ENCODE data around the gene NSMCE4A. TPM values are rescaled to one million over a fixed set of nuclear protein-coding genes. Genes with fewer than 3 reads are reported as not detected.
"Not testable (repeated sequence)": the region's sequence is repeated elsewhere in the genome, so short reads cannot be mapped to it uniquely, and the experiment has no call there.

Gene NSMCE4A
- total RNA-seq, 4 donors from 2014 or later: 54.7 to 80.3 (median 65.5) TPM

DNA sequence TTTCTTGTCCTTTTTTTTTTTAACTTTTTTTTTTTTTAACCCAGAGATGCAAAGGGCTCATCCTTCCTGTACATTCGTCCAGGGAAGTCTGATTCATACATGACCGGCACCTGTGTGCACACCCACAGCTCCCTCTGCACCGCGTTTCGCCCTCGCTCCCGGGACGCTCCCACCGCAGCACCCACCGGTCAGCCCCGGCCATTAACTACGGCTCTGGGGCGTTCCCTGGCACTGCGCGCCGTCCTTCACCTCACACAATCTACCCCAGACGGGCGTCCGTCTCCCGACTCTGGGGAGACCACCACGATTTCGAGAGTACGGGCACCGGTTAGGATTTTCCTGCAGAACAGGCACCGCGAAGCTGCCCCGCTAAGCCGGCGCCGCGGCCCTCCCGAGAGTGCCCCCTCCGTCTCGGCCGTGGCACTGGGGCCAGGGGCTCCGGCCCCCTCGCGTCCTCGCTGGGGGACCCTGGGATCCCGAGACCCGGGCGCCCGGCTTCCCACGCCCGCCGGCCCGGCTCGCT, 47.6 kb downstream of the NSMCE4A start:
- Histone ChIP-seq H3K36me3 (no peaks in the 10 kb centered on the region), H3K4me3 (peak overlapping the region; percentile 57 to 92), H3K27ac (peak overlapping the region; percentile 94 to 96), H3K4me1 (no peaks in the 10 kb centered on the region), H3K27me3 (no peaks in the 10 kb centered on the region), H3K9me3 (no peaks in the 10 kb centered on the region)
- intact Hi-C loops (cut with DNase I; ENCODE audit: low total_unique reads): no loop called here
- peak; percentile 47 to 53 for DNase-seq
- TF ChIP-seq, protein P1, sequence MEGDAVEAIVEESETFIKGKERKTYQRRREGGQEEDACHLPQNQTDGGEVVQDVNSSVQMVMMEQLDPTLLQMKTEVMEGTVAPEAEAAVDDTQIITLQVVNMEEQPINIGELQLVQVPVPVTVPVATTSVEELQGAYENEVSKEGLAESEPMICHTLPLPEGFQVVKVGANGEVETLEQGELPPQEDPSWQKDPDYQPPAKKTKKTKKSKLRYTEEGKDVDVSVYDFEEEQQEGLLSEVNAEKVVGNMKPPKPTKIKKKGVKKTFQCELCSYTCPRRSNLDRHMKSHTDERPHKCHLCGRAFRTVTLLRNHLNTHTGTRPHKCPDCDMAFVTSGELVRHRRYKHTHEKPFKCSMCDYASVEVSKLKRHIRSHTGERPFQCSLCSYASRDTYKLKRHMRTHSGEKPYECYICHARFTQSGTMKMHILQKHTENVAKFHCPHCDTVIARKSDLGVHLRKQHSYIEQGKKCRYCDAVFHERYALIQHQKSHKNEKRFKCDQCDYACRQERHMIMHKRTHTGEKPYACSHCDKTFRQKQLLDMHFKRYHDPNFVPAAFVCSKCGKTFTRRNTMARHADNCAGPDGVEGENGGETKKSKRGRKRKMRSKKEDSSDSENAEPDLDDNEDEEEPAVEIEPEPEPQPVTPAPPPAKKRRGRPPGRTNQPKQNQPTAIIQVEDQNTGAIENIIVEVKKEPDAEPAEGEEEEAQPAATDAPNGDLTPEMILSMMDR (IDR thresholded peaks at IDR 0.05): no peak
- no peak for TF ChIP-seq POLR2A (IDR thresholded peaks at IDR 0.05)

DNA sequence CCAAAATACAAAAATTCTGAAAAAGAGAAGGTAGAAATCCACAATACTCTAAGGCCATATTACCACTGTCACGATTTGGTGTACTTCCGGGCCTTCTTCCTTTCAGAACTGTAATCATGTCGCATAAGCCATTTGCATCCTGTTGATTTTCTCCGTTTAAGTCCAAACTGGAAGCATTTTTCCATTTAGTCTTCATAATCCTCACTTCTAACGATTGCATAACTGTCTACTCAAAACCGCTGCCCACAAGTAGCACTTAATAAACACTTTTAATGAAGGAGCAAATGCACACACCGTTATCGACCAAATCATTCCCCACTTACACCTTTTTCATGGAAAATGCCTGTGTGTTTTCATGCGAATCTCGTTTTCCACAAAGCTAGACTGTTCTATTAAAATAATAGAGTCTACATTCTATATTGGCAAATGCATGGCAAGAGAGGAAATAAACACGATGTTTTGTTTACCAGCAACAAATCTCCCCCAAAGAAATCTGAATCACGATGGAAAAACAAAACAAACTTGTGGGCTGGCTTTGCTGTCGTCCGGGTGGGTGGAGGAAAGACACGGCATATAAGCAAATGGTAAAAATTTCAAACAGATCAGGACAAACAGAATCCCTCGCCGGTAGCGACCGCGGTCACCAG, 48.2 kb downstream of the NSMCE4A start:
- TF ChIP-seq, protein P1 (IDR thresholded peaks at IDR 0.05): no peak
- TF ChIP-seq POLR2A (IDR thresholded peaks at IDR 0.05): no peak
- DNase-seq: no peak
- Histone ChIP-seq H3K27me3 (no peaks in the 10 kb centered on the region), H3K27ac (peak overlapping the region; percentile 94 to 96), H3K4me3 (peak overlapping the region; percentile 57 to 92), H3K36me3 (no peaks in the 10 kb centered on the region), H3K9me3 (no peaks in the 10 kb centered on the region), H3K4me1 (no peaks in the 10 kb centered on the region)
- intact Hi-C loops (cut with DNase I; ENCODE audit: low total_unique reads): no loop called here

DNA sequence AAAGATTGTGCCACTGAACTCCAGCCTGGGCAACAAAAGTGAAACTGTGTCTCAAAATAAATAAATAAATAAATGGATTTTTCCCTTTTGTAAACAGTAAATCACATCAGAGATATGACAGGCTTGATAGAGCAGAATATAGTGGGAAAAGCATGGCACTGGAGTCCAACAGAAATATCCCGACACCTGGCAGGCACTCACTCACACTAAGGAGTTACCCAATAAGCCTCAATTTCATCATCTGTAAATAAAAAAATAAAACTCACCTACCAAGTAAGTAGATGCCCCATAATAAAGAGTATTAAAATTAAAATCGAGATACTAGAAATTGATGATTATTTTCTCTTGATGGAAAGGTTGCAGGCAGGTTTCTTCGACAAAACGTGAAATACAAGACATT, 48.9 kb downstream of the NSMCE4A start:
- TF ChIP-seq POLR2A (IDR thresholded peaks at IDR 0.05): no peak
- TF ChIP-seq, protein P1 (IDR thresholded peaks at IDR 0.05): no peak
- DNase-seq: no peak
- H3K27me3 ChIP-seq: no peaks in the 10 kb centered on the region
- peak overlapping the region; percentile 94 to 96 for H3K27ac ChIP-seq
- no peak overlapping the region for H3K4me3 ChIP-seq
- H3K36me3 ChIP-seq: no peaks in the 10 kb centered on the region
- intact Hi-C loops (cut with DNase I; ENCODE audit: low total_unique reads): no loop called here
- no peaks in the 10 kb centered on the region for H3K4me1 ChIP-seq
- H3K9me3 ChIP-seq: no peaks in the 10 kb centered on the region

DNA sequence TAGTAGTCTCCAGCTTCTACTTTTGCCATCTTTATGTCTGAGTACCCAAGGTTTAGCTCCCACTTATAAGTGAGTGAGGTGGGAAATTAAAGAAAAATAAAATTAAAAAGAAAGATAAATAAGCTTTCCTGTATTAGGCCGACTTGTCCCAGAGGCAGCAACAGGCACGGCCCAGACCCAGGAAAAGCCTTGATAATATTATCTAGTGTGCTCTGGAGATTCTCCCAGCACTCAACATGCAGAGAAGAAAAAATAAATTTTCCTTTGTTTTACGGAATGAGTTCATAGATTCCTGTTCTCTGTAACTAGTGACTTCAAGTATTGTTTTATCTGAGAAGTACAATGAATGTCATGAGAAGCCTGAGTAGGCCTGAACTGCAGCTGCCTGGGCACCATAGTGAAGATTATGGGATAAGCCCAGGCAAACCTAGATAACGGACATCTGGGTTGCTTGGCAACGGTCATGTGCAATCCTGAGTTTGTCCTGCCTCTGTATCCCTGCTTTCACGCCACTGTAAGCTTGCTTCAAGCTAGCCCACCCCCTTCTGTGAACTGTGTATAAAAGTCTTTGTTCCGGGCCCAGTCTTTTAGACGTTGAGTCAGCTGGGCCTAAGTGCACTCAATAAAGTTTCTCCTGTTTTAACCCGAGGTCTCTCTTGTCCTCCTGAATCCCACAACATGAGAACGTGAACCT, 53.6 kb downstream of the NSMCE4A start:
- H3K4me3 ChIP-seq: no peak overlapping the region
- H3K9me3 ChIP-seq: no peaks in the 10 kb centered on the region
- TF ChIP-seq POLR2A (IDR thresholded peaks at IDR 0.05): no peak
- TF ChIP-seq, protein P1 (IDR thresholded peaks at IDR 0.05): no peak
- no peak for DNase-seq
- no peaks in the 10 kb centered on the region for H3K27me3 ChIP-seq
- H3K4me1 ChIP-seq: no peaks in the 10 kb centered on the region
- no peaks in the 10 kb centered on the region for H3K36me3 ChIP-seq
- H3K27ac ChIP-seq: no peak overlapping the region
- intact Hi-C loops (cut with DNase I; ENCODE audit: low total_unique reads): no loop called here

DNA sequence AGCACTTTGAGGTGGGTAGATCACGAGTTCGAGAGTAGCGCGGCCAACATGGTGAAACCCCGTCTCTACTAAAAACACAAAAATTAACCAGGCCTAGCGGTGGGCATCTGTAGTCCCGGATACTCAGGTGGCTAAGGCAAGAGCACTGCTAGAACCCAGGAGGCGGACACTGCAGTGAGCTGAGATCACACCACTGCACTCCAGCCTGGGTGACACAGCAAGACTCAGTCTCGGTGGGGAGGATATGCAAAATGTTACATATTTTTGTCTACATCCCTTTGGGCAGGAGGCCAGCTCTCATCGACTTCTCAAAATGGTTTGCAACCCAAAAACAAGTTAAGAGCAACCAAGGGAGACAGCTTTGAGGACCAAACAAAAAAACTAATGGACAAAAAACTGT, 55.4 kb downstream of the NSMCE4A start:
- intact Hi-C loops (cut with DNase I; ENCODE audit: low total_unique reads): no loop called here
- H3K4me3 ChIP-seq: no peak overlapping the region
- no peak for DNase-seq
- no peak for TF ChIP-seq POLR2A (IDR thresholded peaks at IDR 0.05)
- TF ChIP-seq, protein P1 (IDR thresholded peaks at IDR 0.05): no peak
- no peaks in the 10 kb centered on the region for H3K27me3 ChIP-seq
- no peaks in the 10 kb centered on the region for H3K4me1 ChIP-seq
- no peak overlapping the region for H3K27ac ChIP-seq
- H3K36me3 ChIP-seq: no peaks in the 10 kb centered on the region
- H3K9me3 ChIP-seq: no peaks in the 10 kb centered on the region

DNA sequence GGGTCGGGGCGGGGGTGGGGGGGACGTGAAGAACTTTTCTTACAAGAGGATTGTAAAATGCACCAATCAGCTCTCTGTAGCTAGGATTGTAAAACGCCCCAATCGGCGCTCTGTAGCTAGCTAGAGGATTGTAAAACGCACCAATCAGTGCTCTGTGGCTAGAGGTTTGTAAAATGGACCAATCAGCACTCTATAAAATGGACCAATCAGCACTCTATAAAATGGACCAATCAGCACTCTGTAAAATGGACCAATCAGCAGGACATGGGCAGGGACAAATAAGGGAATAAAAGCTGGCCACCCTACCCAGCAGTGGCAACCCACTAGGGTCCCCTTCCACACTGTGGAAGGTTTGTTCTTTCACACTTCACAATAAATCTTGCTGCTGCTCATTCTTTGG, 56.2 kb downstream of the NSMCE4A start:
- H3K27me3 ChIP-seq; H3K9me3 ChIP-seq; intact Hi-C loops (cut with DNase I; ENCODE audit: low total_unique reads); H3K4me3 ChIP-seq; DNase-seq; H3K36me3 ChIP-seq; H3K27ac ChIP-seq; H3K4me1 ChIP-seq: not testable (repeated sequence)
